Fibroblast of lung (primary cell): ENCODE results near the gene FHAD1. TPM values are rescaled to one million over a fixed set of nuclear protein-coding genes. Genes with fewer than 3 reads are reported as not detected.

Experiments used
- DNase-seq, 2 donors: peaks; one replicate each; pipeline versions ENCODE4 v3.0.0 to v3.0.0-alpha.2; 2010; ENCODE audit warnings: low read depth in 2 of 2
- H2AFZ ChIP-seq: 2 replicates; pipeline ENCODE4 v1.5.1; 2012; ENCODE audit warnings: low read length, control low read depth, inconsistent platforms
- H3K27ac ChIP-seq: 2 replicates; pipeline ENCODE4 v1.5.1; 2011; ENCODE audit warnings: low read length, control low read depth; ENCODE audit not compliant: insufficient read depth
- H3K27me3 ChIP-seq: 2 replicates; pipeline ENCODE4 v1.5.1; 2011; ENCODE audit warnings: mild to moderate bottlenecking, low read length; ENCODE audit not compliant: control insufficient read depth, insufficient read depth
- H3K36me3 ChIP-seq: 2 replicates; pipeline ENCODE4 v1.5.1; 2011; ENCODE audit warnings: low read length; ENCODE audit not compliant: control insufficient read depth, insufficient read depth
- H3K4me1 ChIP-seq: 2 replicates; pipeline ENCODE4 v1.5.1; 2011; ENCODE audit warnings: low read length; ENCODE audit not compliant: control insufficient read depth, insufficient read depth; ENCODE audit errors: extremely low read depth
- H3K4me2 ChIP-seq: 2 replicates; pipeline ENCODE4 v1.5.1; 2011; ENCODE audit warnings: low read length, control low read depth; ENCODE audit not compliant: insufficient read depth; ENCODE audit errors: extremely low read depth
- H3K4me3 ChIP-seq, 4 experiments: fragments of 200-600 bp in 1 of 4; sonication (generic) in 1 of 4; replicated peaks in 1 of 4; 2 replicates each; pipeline ENCODE4 v1.5.1; 2011 to 2016; ENCODE audit warnings: low read length in 4 of 4, low read depth in 3 of 4, mild to moderate bottlenecking in 3 of 4, control low read depth in 2 of 4, inconsistent platforms in 1 of 4, mixed read lengths in 1 of 4; ENCODE audit not compliant: insufficient read depth in 1 of 4; ENCODE audit errors: control extremely low read depth in 1 of 4
- H3K79me2 ChIP-seq: 2 replicates; pipeline ENCODE4 v1.5.1; 2012; ENCODE audit warnings: mild to moderate bottlenecking, low read length, inconsistent platforms; ENCODE audit not compliant: control insufficient read depth, insufficient read depth
- H3K9ac ChIP-seq: 2 replicates; pipeline ENCODE4 v1.5.1; 2011; ENCODE audit warnings: mild to moderate bottlenecking, low read length, control low read depth; ENCODE audit not compliant: insufficient read depth
- H3K9me3 ChIP-seq: 2 replicates; pipeline ENCODE4 v1.5.1; 2012; ENCODE audit warnings: low read depth, low read length; ENCODE audit not compliant: control insufficient read depth, insufficient read depth
- H4K20me1 ChIP-seq: 2 replicates; pipeline ENCODE4 v1.5.1; 2011; ENCODE audit warnings: low read length; ENCODE audit not compliant: control insufficient read depth, insufficient read depth; ENCODE audit errors: extremely low read depth
- EZH2 ChIP-seq: IDR thresholded peaks from 2 replicates; pipeline ENCODE4 v1.5.1; 2012; ENCODE audit warnings: low read length, control low read depth, mild to moderate bottlenecking; ENCODE audit errors: missing control alignments
- polyA plus RNA-seq, 2 donors: library from polyadenylated mRNA; depleted of rRNA in 1 of 2; stranded (reverse) in 1 of 2; unstranded in 1 of 2; fragments of >200 nt; gene quantifications; 2 replicates each; pipeline ENCODE4 v1.2.1, GENCODE V29; 2011 to 2012; ENCODE audit warnings: missing spikeins in 1 of 2
- total RNA-seq: library from RNA; depleted of rRNA; stranded (reverse); fragments of >200 nt; gene quantifications from 2 replicates; pipeline ENCODE4 v1.2.1, GENCODE V29; 2014
- TF ChIP-seq, protein P1 (sequence below), 2 donors: IDR thresholded peaks in 1 of 2; conservative IDR thresholded peaks in 1 of 2; 1 replicate in 1 of 2; 2 replicates in 1 of 2; pipeline ENCODE4 v1.5.1; 2011 to 2012; ENCODE audit warnings: low read length in 2 of 2, control low read depth in 1 of 2, inconsistent platforms in 1 of 2, low read depth in 1 of 2, mild to moderate bottlenecking in 1 of 2

FHAD1 gene
- total and polyA plus RNA-seq, 2 donors (not counting 1 experiment from before 2014, with no cell fraction given) = 0.09 to 0.66 TPM

DNA sequence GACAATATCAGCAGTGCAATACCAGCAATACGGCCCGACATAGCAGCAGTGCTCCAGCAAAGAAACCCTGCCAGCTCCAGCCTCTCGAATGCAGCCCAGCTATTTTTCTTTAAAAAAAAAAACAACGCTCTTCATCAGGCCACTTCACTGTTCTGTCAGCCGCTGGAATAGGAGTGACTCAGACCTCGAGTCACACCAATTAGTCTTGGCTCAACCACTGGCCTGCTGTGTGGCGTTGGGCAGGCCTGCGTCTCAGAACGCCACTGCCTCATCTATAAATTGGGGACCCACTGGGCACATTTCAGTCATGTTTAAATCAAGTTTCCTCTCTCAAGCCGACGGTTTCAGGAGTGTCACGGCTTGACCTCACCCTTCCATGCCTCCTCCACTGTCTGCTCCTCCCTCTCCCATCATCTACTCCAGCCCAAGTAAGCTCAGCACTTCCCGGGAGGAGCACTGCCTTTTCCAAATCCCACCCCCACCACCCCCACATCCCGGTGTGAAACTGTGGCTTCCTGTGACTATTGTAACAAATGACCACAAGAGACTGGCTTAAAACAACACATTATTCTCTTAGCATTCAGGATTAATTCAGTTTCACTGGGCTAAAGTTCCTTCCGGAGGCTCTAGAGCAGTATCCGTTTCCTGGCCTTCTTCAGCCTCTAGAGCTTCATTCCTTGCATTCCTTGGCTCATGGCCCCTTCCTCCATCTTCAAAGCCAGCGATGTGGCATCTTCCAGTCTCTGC, 90.8 kb downstream of the FHAD1 start:
- peak; percentile 81 to 91 for DNase-seq
- H3K9ac ChIP-seq = no peak overlapping the region
- no peaks in the 10 kb centered on the region for H3K27me3 ChIP-seq
- no peaks in the 10 kb centered on the region for H3K79me2 ChIP-seq
- peaks cover 16% of the 10 kb centered on the region for H3K4me1 ChIP-seq
- H4K20me1 ChIP-seq = no peaks in the 10 kb centered on the region
- H3K36me3 ChIP-seq = no peaks in the 10 kb centered on the region
- TF ChIP-seq, protein P1, sequence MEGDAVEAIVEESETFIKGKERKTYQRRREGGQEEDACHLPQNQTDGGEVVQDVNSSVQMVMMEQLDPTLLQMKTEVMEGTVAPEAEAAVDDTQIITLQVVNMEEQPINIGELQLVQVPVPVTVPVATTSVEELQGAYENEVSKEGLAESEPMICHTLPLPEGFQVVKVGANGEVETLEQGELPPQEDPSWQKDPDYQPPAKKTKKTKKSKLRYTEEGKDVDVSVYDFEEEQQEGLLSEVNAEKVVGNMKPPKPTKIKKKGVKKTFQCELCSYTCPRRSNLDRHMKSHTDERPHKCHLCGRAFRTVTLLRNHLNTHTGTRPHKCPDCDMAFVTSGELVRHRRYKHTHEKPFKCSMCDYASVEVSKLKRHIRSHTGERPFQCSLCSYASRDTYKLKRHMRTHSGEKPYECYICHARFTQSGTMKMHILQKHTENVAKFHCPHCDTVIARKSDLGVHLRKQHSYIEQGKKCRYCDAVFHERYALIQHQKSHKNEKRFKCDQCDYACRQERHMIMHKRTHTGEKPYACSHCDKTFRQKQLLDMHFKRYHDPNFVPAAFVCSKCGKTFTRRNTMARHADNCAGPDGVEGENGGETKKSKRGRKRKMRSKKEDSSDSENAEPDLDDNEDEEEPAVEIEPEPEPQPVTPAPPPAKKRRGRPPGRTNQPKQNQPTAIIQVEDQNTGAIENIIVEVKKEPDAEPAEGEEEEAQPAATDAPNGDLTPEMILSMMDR (conservative IDR thresholded peaks at IDR 0.05 in 1 of 2, IDR thresholded peaks at IDR 0.05 in 1 of 2; ENCODE audit: low read depth in 1 of 2, low read length in 2 of 2) = no peak
- no peak for TF ChIP-seq EZH2
- peak overlapping the region; percentile 87 for H2AFZ ChIP-seq
- H3K9me3 ChIP-seq = no peaks in the 10 kb centered on the region
- peak overlapping the region; percentile 69 for H3K27ac ChIP-seq
- no peak overlapping the region for H3K4me3 ChIP-seq
- H3K4me2 ChIP-seq = peak overlapping the region; percentile 40

DNA sequence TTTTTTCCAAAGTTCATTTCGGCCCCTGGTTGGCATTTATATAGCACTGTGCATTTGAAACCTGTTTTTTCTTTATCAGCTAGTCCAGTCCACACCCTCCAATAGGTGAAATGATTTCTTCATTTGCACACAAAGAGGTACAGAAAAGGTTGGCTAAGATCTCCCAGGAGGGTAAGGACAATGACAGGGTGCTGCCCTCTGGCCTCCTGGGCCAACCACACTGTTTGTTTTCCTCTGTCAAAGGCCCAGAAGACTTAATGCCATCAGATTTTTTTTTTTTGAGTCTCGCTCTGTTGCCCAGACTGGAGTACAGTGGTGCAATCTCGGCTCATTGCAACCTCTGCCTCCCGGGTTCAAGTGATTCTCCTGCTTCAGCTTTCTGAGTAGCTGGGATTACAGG, 92.5 kb downstream of the FHAD1 start:
- no peaks in the 10 kb centered on the region for H3K27me3 ChIP-seq
- no peak overlapping the region for H3K9ac ChIP-seq
- H2AFZ ChIP-seq = no peak overlapping the region
- H3K79me2 ChIP-seq = no peaks in the 10 kb centered on the region
- H3K4me2 ChIP-seq = no peak overlapping the region
- H3K4me1 ChIP-seq = peaks cover 16% of the 10 kb centered on the region
- no peak overlapping the region for H3K4me3 ChIP-seq
- no peak overlapping the region for H3K27ac ChIP-seq
- no peaks in the 10 kb centered on the region for H3K9me3 ChIP-seq
- TF ChIP-seq EZH2 = no peak
- TF ChIP-seq, protein P1 (conservative IDR thresholded peaks at IDR 0.05 in 1 of 2, IDR thresholded peaks at IDR 0.05 in 1 of 2; ENCODE audit: low read depth in 1 of 2, low read length in 2 of 2) = no peak
- DNase-seq = no peak
- H3K36me3 ChIP-seq = no peaks in the 10 kb centered on the region
- H4K20me1 ChIP-seq = no peaks in the 10 kb centered on the region

DNA sequence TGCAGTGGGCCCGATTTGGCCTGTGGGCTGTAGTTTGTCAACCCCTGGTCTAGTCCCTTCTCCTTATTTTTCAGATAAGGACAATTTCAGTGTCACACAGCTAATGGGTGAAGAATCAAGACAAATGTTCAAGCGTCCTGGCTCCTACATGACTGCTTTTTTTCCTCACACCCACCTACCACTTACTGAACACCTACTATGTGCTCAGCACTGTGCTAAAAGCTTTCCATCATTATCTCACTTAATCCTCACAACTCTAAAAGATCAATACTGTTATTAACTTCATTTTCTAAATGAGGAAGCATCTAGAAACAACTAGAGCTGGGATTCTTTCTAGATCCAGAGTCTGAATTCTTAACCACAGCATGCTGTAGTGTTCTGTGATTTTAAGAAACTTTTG, 94.2 kb downstream of the FHAD1 start:
- no peak for DNase-seq
- no peak overlapping the region for H3K27ac ChIP-seq
- H3K4me2 ChIP-seq = no peak overlapping the region
- H2AFZ ChIP-seq = no peak overlapping the region
- no peaks in the 10 kb centered on the region for H3K36me3 ChIP-seq
- no peaks in the 10 kb centered on the region for H3K79me2 ChIP-seq
- no peaks in the 10 kb centered on the region for H4K20me1 ChIP-seq
- no peak for TF ChIP-seq EZH2
- TF ChIP-seq, protein P1 (conservative IDR thresholded peaks at IDR 0.05 in 1 of 2, IDR thresholded peaks at IDR 0.05 in 1 of 2; ENCODE audit: low read depth in 1 of 2, low read length in 2 of 2) = no peak
- no peaks in the 10 kb centered on the region for H3K9me3 ChIP-seq
- no peak overlapping the region for H3K9ac ChIP-seq
- no peaks in the 10 kb centered on the region for H3K27me3 ChIP-seq
- H3K4me1 ChIP-seq = peaks cover 16% of the 10 kb centered on the region
- H3K4me3 ChIP-seq = no peak overlapping the region
